GM21381 (cell line): ENCODE measurements around the gene EIPR1.

Experiments used
- ATAC-seq: cut with Tn5 transposase; IDR thresholded peaks from one replicate; pipeline ENCODE4 v1.9.1; 2021; ENCODE audit warnings: mild to moderate bottlenecking, moderate library complexity; ENCODE audit not compliant: unreplicated experiment

Gene EIPR1

DNA sequence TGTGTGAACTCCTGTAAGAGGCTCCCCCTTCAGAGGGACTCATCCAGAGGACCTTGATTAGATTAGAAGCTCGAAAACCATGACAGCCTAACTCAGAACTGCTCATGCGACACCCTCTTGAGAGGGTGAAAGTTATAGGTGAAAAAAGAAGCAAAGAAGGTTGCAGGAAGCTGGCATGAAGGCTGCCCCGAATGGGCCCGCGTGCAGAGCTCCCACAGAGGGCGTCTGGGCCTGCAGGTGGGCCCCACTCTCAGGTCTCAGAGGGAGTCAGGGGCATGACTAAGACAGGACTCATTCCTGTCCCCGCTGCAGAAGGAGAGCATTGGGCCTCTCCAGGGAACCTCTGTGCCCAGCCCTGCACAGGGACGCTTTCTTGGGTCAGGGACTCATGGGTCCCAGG lies 235.4 kb downstream of the EIPR1 start:
- ATAC-seq, result no peak

DNA sequence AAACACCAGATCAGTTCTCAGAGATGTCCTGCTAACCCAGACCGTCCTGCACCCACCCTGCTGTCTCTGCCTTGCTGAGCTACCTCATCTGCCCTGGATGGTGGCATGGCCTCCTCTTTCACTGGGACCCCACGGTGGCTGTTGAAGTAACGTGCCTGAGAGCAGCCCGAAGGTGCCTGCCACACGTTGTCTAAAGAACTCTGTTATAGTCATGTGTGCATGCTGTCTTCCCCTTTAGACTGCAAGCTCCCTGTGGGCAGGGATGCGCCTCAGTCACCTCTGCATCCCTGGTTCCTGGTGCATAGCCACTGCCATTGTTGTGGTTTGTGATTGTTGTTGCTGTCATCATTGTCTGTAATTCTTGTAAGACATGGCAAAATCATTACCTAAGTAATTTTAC lies 235.9 kb downstream of the EIPR1 start:
- ATAC-seq, result no peak

DNA sequence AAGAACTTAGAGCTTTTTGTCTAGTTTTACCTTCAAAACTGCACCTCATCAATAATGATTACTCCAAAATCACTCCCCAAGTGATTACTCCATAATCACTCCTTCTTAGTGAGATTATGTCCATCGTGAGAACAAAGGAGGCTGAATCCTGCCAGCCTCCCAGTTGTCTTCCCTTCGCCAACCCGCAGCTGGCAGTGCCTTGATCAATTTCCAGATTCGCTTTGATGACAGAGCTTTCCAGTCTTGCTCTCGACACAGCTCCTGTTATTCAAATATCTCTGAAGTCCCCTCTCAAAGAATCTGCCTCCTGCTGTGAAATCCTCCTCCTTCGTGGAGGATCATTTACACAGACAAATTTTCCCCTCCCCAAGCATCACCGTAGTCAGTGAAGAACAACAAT lies 237.7 kb downstream of the EIPR1 start:
- ATAC-seq, result no peak
